Epithelial cell of esophagus (primary cell): ENCODE data around the gene COA4.
"Not testable (repeated sequence)": the region's sequence is repeated elsewhere in the genome, so short reads cannot be mapped to it uniquely, and the experiment has no call there.

Experiments used
- DNase-seq: peaks from one replicate; pipeline ENCODE4 v3.0.0; 2010; ENCODE audit warnings: low read depth
- H3K4me3 ChIP-seq: 2 replicates; pipeline ENCODE4 v1.5.1; 2011; ENCODE audit warnings: mild to moderate bottlenecking, low read length, control low read depth
- CTCF ChIP-seq: IDR thresholded peaks from 2 replicates; pipeline ENCODE4 v1.5.1; 2011; ENCODE audit warnings: low read depth, mild to moderate bottlenecking, low read length, control low read depth, inconsistent platforms; ENCODE audit not compliant: insufficient read depth; ENCODE audit errors: missing control alignments

Gene COA4

GRCh38 chr11:73883856-73884255 lies 7.2 kb upstream of the COA4 start:
- no peak for DNase-seq
- TF ChIP-seq CTCF = no peak
- H3K4me3 ChIP-seq = no peak overlapping the region

- not testable (repeated sequence) for DNase-seq, H3K4me3 ChIP-seq
These were observed 3.8 kb upstream of the COA4 start for GRCh38 chr11:73880449-73880848.

- peak; percentile 69 for DNase-seq
- no peak for TF ChIP-seq CTCF
- no peak overlapping the region for H3K4me3 ChIP-seq
These were observed 2.1 kb upstream of the COA4 start for GRCh38 chr11:73878771-73879170.

- TF ChIP-seq CTCF = no peak
These were observed 806 bp downstream of the COA4 start for GRCh38 chr11:73875840-73876239.

GRCh38 chr11:73875380-73875779 lies 1.3 kb downstream of the COA4 start:
- TF ChIP-seq CTCF = no peak
- no peak for DNase-seq
- H3K4me3 ChIP-seq = peak overlapping the region; percentile 99

More at GRCh38 chr11:73875840-73876239, 806 bp downstream of the COA4 start:
- DNase-seq = no peak
- peak overlapping the region; percentile 99 for H3K4me3 ChIP-seq

GRCh38 chr11:73872749-73873357 lies 3.8 kb downstream of the COA4 start:
- no peak for TF ChIP-seq CTCF
- H3K4me3 ChIP-seq = no peak overlapping the region
- DNase-seq = no peak

GRCh38 chr11:73870261-73870660 lies 6.4 kb downstream of the COA4 start:
- DNase-seq = no peak
- no peak for TF ChIP-seq CTCF

More at GRCh38 chr11:73870261-73870660, 6.4 kb downstream of the COA4 start:
- H3K4me3 ChIP-seq = no peak overlapping the region
